CD4-positive, alpha-beta T cell treated with Interleukin-15 for 4 hours (primary cell): ENCODE data around the gene DIRAS1.

Source experiments
- DNase-seq: peaks from one replicate; pipeline ENCODE4 v3.0.0-alpha.2; 2020; ENCODE audit warnings: low spot score

Gene DIRAS1

GRCh38 chr19:2755448-2755705 lies 34.2 kb upstream of the DIRAS1 start:
- DNase-seq: no peak

- DNase-seq: no peak
Measured at GRCh38 chr19:2754659-2755447, 33.7 kb upstream of the DIRAS1 start.

- no peak for DNase-seq
Measured at GRCh38 chr19:2751438-2751830, 30.3 kb upstream of the DIRAS1 start.

- DNase-seq: no peak
Measured at GRCh38 chr19:2750808-2751437, 29.8 kb upstream of the DIRAS1 start.

- DNase-seq: no peak
Measured at GRCh38 chr19:2747349-2747748, 26.2 kb upstream of the DIRAS1 start.

- no peak for DNase-seq
Measured at GRCh38 chr19:2744113-2744512, 22.9 kb upstream of the DIRAS1 start.

- no peak for DNase-seq
Measured at GRCh38 chr19:2743099-2743498, 21.9 kb upstream of the DIRAS1 start.

GRCh38 chr19:2740314-2740656 lies 19.1 kb upstream of the DIRAS1 start:
- DNase-seq: no peak

GRCh38 chr19:2739602-2740313 lies 18.6 kb upstream of the DIRAS1 start, which contains the start of gene SLC39A3:
TSS of gene SLC39A3 (minus strand) at chr19:2740017. CDS start at chr19:2737257, 2,760 bp downstream.
- peak; percentile 100 for DNase-seq

GRCh38 chr19:2736550-2737190 lies 15.5 kb upstream of the DIRAS1 start:
- DNase-seq: no peak

- no peak for DNase-seq
Measured at GRCh38 chr19:2735374-2735773, 14.2 kb upstream of the DIRAS1 start.

- DNase-seq: no peak
Measured at GRCh38 chr19:2734589-2735288, 13.6 kb upstream of the DIRAS1 start.

- DNase-seq: no peak
Measured at GRCh38 chr19:2733930-2734588, 12.9 kb upstream of the DIRAS1 start.

- DNase-seq: no peak
Measured at GRCh38 chr19:2732883-2733282, 11.7 kb upstream of the DIRAS1 start.

- no peak for DNase-seq
Measured at GRCh38 chr19:2732157-2732725, 11.1 kb upstream of the DIRAS1 start.

GRCh38 chr19:2731181-2731995 lies 10.2 kb upstream of the DIRAS1 start:
- no peak for DNase-seq

GRCh38 chr19:2729943-2730818 lies 9.0 kb upstream of the DIRAS1 start:
- DNase-seq: no peak

GRCh38 chr19:2728783-2729387 lies 7.7 kb upstream of the DIRAS1 start:
- no peak for DNase-seq

GRCh38 chr19:2727640-2727944 lies 6.4 kb upstream of the DIRAS1 start:
- DNase-seq: no peak
